Natural killer cell treated with Interleukin-12 subunit alpha and Interleukin-12 subunit beta and Interleukin-15 and Interleukin-18, amount 100 ng/mL, for 72 hours (primary cell): Measurements from ENCODE around the gene BABAM1. TPM values are rescaled to one million over a fixed set of nuclear protein-coding genes. Genes with fewer than 3 reads are reported as not detected.
"Not testable (repeated sequence)": the region's sequence is repeated elsewhere in the genome, so short reads cannot be mapped to it uniquely, and the experiment has no call there.

Experiments
- ATAC-seq, 2 donors: fragments of 150-1000 bp; cut with Tn5 transposase in 1 of 2; sonication (Bioruptor Pico), chemical (Tn5 transposase) in 1 of 2; 2 replicates each; pipeline ENCODE4 v1.10.0; 2021
- DNase-seq: peaks from one replicate; pipeline ENCODE4 v3.0.0; 2022; ENCODE audit warnings: low spot score
- H3K27ac Mint-ChIP-seq, 2 donors: 1 replicate in 1 of 2; 2 replicates in 1 of 2; pipeline ENCODE4 v1.8.0; 2022; ENCODE audit warnings: mixed read lengths in 2 of 2, mild to moderate bottlenecking in 1 of 2, moderate library complexity in 1 of 2
- H3K27me3 Mint-ChIP-seq, 2 donors: 1 replicate in 1 of 2; 2 replicates in 1 of 2; pipeline ENCODE4 v1.8.0; 2022; ENCODE audit warnings: mixed read lengths in 2 of 2
- H3K36me3 Mint-ChIP-seq: one replicate; pipeline ENCODE4 v1.8.0; 2022; ENCODE audit warnings: mixed read lengths
- H3K4me1 Mint-ChIP-seq, 2 donors: 1 replicate in 1 of 2; 2 replicates in 1 of 2; pipeline ENCODE4 v1.8.0; 2022; ENCODE audit warnings: low read depth in 2 of 2, mixed read lengths in 2 of 2, mild to moderate bottlenecking in 1 of 2
- H3K4me3 Mint-ChIP-seq: one replicate; pipeline ENCODE4 v1.8.0; 2022; ENCODE audit warnings: mixed read lengths
- H3K9me3 Mint-ChIP-seq: 2 replicates; pipeline ENCODE4 v1.8.0; 2022; ENCODE audit warnings: mixed read lengths
- total RNA-seq, 2 donors: library from RNA; stranded (reverse); gene quantifications; one replicate each; pipeline ENCODE4 v1.2.3, GENCODE V29; 2022

BABAM1 gene
- total RNA-seq, 2 donors from 2014 or later = 90.1 to 143 TPM

DNA sequence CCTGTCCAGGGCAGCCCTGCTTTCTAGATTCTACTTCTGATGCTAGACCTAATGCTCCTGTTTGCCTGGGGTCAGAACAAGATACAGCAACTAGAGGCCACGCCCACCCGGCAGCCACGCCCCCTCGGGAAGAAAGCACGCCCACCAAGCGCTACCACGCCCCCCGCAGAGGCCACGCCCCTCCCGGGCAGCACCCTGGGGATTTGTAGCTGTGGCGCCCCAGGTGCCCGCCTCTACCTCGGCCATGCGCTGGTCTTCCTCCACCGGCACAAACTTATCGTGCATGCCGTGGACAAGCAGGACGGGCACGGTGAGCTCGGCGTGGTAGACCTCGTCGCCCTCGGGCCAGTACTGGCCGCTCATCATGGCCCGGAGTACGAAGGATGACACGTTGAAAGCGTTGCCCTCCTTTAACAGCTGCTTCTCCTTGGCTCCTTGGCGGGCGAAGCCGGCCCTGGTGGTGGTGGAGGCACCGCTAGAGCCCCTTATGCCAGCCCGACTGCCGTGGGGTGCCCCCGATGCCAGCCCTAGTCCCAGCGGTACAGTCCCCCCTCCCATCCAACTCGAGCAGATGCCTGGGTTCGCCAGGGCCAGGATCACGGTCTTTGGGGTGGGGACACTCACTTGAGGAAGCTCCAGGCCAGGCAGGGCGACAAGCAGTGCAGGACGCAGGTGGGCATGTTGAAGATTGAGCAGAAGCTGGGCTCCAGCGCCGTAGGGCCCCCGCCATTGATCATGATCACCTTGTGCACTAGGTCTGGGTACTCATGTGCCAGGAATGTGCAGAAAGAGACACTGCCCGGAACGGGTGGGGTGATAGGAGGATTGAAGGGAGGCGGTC, 27.0 kb downstream of the BABAM1 start:
- Mint-ChIP-seq H3K4me1 (peaks cover 0 to 4% of the 10 kb centered on the region in 2 donors), H3K9me3 (no peaks in the 10 kb centered on the region), H3K36me3 (no peaks in the 10 kb centered on the region), H3K4me3 (no peak overlapping the region), H3K27ac (no peak overlapping the region), H3K27me3 (no peaks in the 10 kb centered on the region)
- no peak for ATAC-seq
- peak; percentile 63 for DNase-seq

DNA sequence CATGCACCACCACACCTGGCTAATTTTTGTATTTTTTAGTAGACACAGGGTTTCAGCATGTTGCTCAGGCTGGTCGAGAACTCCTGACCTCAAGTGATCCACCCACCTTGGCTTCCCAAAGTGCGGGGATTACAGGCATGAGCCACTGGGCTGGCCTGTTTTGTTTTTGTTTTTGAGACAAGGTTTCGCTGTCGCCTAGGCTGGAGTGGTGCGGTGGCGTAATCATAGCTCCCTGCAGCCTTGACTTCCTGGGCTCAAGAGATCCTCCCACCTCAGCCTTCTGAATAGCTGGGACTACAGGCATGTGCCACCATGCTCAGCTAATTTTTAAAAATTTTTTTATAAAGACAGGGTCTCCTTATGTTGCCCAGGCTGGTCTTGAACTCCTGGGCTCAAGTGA, 28.3 kb downstream of the BABAM1 start:
- not testable (repeated sequence) for H3K27me3 Mint-ChIP-seq, H3K36me3 Mint-ChIP-seq, H3K4me3 Mint-ChIP-seq, H3K27ac Mint-ChIP-seq, DNase-seq, ATAC-seq, H3K4me1 Mint-ChIP-seq, H3K9me3 Mint-ChIP-seq

DNA sequence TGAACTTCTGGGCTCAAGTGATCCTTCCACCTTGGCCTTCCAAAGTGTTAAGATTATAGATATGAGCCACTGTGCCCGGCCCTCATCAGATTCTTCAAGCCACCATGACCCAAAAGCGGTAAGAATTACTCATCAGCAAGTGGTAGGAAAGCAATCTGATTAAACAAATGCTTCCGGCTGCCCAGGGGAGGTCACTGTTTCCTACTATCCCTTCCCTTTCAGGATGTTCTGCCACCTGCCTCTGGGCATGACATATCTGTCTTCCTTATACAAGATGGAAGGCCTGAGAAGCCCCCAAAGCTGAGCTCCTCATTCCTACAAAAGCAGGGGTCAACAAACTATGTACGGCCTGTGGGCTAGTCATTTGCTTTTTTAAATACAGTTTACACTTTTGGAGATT, 29.0 kb downstream of the BABAM1 start:
- H3K9me3 Mint-ChIP-seq = no peaks in the 10 kb centered on the region
- no peaks in the 10 kb centered on the region for H3K27me3 Mint-ChIP-seq
- peaks cover 0 to 4% of the 10 kb centered on the region in 2 donors for H3K4me1 Mint-ChIP-seq
- no peak overlapping the region for H3K27ac Mint-ChIP-seq
- DNase-seq (no peak), ATAC-seq (no peak)
- H3K4me3 Mint-ChIP-seq = no peak overlapping the region
- no peaks in the 10 kb centered on the region for H3K36me3 Mint-ChIP-seq

DNA sequence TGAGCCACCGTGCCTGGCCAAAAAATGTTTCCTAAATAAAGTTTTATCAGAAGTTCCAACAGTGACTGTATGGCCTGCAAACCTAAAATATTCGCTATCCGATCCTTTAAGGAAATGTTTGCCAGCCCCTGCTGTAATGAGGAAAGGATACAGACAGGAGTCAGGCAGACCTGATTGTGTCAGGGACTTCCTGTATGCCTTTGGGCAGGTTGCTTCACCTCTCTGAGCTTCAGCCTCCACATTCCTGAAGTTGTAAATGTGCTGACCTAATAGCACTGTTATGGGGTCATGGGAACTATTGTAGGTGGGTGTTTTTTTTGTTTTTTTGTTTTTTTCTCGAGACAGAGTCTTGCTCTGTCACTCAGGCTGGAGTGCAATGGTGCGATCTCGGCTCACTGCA, 29.7 kb downstream of the BABAM1 start:
- Mint-ChIP-seq H3K4me1 (peaks cover 2 to 7% of the 10 kb centered on the region in 2 donors), H3K9me3 (no peaks in the 10 kb centered on the region), H3K4me3 (no peak overlapping the region), H3K27ac (no peak overlapping the region), H3K27me3 (no peaks in the 10 kb centered on the region), H3K36me3 (no peaks in the 10 kb centered on the region)
- DNase-seq (no peak), ATAC-seq (no peak)

DNA sequence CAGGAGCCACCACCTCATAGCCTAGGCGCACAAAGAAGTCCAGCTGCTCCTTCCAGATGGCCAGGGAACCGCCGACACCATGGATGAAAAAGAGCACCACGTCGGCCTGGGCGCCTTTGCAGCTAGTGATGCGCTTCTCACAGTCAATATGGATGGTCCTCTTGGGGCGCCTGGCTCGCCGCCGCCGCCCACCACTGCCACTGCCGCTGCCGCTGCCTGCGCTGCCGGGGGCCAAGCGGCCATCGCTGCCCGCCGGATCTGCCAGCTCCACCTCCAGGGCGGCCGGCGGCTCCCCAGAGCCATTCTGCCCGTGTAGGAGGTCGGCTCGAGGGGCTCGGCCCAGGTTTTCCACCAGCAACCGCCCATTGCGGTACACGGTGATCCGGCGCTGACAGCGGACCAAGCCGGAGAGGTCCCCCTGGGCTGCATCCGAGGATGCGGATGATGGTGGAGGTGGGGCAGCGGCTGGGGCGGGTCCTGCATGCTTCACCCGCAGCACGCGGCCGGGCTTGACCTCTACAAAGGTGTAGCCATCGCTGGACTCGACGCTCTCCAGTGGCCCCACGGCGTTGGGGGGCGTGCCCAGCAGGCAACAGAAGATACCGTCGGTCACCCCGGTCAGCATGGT, 33.9 kb downstream of the BABAM1 start:
- no peaks in the 10 kb centered on the region for H3K9me3 Mint-ChIP-seq
- DNase-seq = no peak
- H3K36me3 Mint-ChIP-seq = no peaks in the 10 kb centered on the region
- ATAC-seq = no peak
- peaks cover 15 to 20% of the 10 kb centered on the region in 2 donors for H3K4me1 Mint-ChIP-seq
- H3K27me3 Mint-ChIP-seq = no peaks in the 10 kb centered on the region
- peak overlapping the region; percentile 62 for H3K4me3 Mint-ChIP-seq
- no peak overlapping the region for H3K27ac Mint-ChIP-seq

DNA sequence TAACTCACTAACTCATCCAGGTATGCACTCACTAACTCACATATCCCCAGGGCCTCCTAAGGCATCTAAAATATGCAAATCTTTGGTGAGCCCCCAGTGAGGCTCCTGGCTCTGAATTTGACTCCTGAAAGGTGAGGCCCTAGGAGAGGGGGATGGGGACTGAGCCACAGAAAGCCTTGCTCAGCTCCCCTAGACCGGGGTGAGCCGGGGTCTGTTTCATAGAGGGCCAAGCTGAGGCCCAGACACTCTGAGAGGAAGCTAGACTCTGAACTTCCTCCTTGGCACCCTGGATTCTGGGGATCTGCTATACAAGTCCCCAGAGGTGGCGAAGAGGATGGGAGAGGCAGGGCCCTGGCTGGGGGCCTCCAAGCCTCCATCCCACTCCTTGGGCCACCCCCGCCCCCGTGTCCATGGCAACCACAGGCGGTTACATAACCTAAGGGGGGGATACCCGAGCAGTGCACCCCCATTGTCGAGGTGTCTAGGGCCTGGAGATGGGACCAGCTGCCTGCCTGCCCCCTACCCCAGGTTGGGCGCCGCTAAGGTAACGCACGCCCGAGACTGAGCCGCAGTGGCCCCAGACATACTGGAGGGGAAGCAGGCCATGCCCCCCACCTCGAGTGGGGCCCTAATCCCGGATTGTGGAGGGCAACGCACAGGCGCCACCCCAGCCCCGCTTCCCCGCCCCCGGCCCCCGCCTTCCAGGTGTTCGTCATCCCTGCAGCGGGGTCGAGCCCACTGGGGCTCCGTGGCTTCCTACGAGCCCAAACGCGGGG, 35.3 kb downstream of the BABAM1 start:
- Mint-ChIP-seq H3K36me3 (no peaks in the 10 kb centered on the region), H3K27me3 (no peaks in the 10 kb centered on the region), H3K4me1 (peaks cover 17 to 21% of the 10 kb centered on the region in 2 donors), H3K9me3 (no peaks in the 10 kb centered on the region), H3K27ac (peak overlapping the region in 1 of 2 donors; percentile 17), H3K4me3 (peak overlapping the region; percentile 55)
- DNase-seq (no peak), ATAC-seq (no peak)

DNA sequence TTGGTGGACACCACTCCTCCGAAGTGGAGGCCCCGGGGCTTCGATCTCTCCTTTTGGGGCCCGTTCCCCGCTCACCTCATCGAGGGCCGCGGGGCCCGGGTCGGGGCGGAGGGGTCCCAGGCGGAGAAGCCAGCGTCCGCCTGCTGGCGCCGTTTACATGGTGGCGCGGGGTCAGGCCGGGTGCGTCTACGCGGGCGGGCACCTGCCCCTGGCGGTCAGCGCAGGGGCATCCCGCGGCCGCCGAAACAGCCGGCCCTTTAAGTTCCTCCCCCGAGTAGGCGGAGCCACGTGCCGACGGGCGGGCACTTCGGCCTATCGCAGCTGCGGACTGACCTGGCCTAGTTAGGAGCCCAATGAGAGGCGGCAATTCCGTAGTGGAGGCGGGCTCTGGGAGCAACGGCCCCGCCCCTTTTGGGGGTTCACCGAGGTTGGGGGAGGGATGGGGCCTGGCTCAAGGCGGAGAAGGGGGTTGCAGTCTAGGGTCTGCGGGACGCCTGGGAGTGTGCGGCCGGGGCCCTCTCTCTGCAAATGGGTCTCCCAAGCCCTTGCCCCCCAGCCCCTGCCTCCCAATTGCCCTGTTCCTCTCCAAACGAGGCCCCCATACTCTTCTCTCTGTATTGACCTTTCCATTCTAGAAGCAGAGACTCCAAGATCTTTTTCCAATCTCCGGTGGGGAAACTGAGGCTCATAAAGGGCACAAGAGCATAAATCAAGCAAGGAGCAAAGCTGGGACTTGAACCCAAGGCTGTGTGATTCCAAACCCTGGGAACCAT, 36.1 kb downstream of the BABAM1 start, which contains the start of gene ABHD8:
ABHD8 (minus strand) TSS at position 259 of the 773 bp plus-strand sequence. CDS start 1,809 bp downstream, outside the sequence.
- Mint-ChIP-seq H3K9me3 (no peaks in the 10 kb centered on the region), H3K27me3 (no peaks in the 10 kb centered on the region), H3K36me3 (no peaks in the 10 kb centered on the region), H3K27ac (peak within 1 kb of the TSS; percentile 48 to 82), H3K4me3 (peak within 1 kb of the TSS; percentile 65), H3K4me1 (peaks cover 22 to 26% of the 10 kb centered on the region in 2 donors)
- ATAC-seq = peak; percentile 84 to 88
- DNase-seq = peak; percentile 97

DNA sequence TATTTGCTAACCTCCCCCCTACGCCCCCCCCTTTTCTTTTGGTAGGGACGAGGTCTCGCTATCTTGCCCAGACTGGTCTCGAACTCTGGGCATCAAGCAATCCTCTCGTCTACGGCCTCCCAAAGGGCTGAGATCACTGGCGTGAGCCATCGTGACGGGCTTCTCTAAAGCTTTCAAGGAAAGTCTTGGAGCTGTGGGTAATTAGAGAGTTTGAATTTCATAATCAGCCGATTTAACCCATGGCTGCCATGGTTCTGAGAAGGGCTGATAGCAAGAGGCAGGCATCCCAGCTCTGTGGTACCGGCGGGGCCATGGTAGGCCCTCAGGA, 36.7 kb downstream of the BABAM1 start:
- peak overlapping the region; percentile 65 for H3K4me3 Mint-ChIP-seq
- ATAC-seq (no peak), DNase-seq (no peak)
- H3K27me3 Mint-ChIP-seq = no peaks in the 10 kb centered on the region
- H3K36me3 Mint-ChIP-seq = no peaks in the 10 kb centered on the region
- no peaks in the 10 kb centered on the region for H3K9me3 Mint-ChIP-seq
- peak overlapping the region; percentile 48 to 82 for H3K27ac Mint-ChIP-seq
- H3K4me1 Mint-ChIP-seq = peaks cover 24 to 26% of the 10 kb centered on the region in 2 donors

DNA sequence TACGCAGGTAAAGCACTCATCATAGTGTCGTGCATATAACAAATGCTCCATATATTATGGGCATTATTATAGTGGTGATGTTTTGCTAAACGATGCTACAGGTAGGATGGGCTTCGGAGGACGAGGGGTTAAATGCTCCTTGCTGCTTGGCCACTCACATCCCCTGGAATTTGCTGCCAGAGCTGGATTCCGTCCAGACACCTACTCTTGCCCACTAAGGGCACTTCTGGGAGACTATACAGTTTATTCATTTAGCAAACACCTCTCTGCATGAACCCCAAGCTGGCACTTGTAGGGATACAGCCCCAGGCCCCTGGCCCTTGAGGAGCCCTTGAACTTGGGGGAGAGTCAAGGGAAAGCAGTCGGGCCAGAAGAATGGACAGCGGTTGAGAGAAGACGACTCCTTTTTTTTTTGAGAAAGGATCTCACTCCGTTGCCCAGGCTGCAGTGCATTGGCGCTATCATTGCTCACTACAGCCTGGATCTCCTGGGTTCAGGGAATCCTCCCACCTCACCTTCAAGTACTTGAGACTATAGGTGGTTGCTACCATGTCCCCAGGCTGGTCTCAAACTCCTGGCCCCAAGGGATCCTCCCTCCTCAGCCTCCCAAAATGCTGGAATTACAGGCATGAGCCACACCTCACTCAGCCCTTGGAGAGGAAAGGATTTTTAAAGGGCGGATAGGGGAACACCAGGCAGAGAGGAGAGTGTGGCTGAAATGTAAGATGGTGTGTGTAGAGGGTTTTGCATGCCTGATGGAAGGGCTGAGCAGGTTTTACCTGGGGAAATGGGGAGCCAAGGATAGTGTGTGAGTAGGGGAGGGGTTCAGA, 37.4 kb downstream of the BABAM1 start:
- Mint-ChIP-seq H3K36me3 (no peaks in the 10 kb centered on the region), H3K4me3 (peak overlapping the region; percentile 78), H3K9me3 (no peaks in the 10 kb centered on the region), H3K4me1 (peaks cover 30 to 32% of the 10 kb centered on the region in 2 donors), H3K27me3 (no peaks in the 10 kb centered on the region), H3K27ac (peak overlapping the region; percentile 72 to 82)
- DNase-seq (no peak), ATAC-seq (no peak)

DNA sequence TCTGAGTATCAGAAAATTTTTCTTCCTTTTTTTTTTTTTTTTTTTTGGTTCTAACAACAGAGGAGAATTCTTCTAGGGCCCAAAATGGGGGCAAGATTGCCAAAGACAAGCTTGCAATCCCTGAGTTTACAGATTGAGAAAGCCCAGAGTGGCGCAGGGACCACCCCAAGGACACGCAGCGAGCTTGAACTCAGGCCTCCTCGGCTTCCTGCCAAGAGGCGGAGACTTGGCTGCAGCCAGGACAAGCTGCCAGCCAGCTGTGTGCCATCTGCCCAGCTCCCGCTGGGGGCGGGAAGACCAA, 37.9 kb downstream of the BABAM1 start:
- Mint-ChIP-seq H3K4me3 (peak overlapping the region; percentile 78), H3K27me3 (no peaks in the 10 kb centered on the region), H3K4me1 (peaks cover 33 to 34% of the 10 kb centered on the region in 2 donors), H3K9me3 (no peaks in the 10 kb centered on the region), H3K27ac (peak overlapping the region; percentile 72 to 82), H3K36me3 (no peaks in the 10 kb centered on the region)
- DNase-seq (no peak), ATAC-seq (no peak)

DNA sequence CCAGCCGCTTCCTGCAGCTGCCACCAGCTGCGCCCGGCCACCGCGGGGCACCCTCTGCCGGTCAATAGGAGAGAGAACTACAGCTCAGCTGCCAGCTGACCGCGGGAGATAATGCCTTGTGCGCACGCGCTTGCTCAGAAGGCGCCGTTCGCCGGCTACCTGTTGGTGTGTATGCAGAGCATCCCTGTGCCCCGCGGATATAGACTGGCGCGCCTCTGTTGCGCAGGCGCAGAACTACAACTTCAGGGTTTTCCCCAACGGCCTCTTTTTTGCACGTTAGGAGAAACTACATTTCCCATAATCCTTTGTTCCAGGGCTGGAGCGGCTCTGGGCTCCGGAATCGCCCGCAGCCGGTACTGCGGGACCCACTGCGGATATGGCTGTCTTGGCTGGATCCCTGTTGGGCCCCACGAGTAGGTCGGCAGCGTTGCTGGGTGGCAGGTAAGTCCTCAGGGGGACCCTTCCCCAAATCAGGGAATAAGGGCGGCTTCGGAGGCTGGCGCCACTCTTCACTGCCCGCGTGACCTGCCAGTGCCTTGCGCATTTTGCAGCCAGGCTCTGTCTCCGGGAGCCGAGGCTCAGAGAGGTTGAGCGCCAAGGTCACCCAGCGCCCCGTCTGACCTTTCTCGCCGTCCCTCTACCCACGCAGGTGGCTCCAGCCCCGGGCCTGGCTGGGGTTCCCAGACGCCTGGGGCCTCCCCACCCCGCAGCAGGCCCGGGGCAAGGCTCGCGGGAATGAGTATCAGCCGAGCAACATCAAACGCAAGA, 38.5 kb downstream of the BABAM1 start, which contains the start of gene MRPL34:
MRPL34 (plus strand) TSS at position 356 of the 768 bp plus-strand sequence; CDS start at position 377, 21 bp downstream.
- Mint-ChIP-seq H3K4me1 (peaks cover 38% of the 10 kb centered on the region in 2 donors), H3K9me3 (no peaks in the 10 kb centered on the region), H3K27ac (peak within 1 kb of the TSS; percentile 72 to 82), H3K4me3 (peak within 1 kb of the TSS; percentile 78), H3K36me3 (no peaks in the 10 kb centered on the region), H3K27me3 (no peaks in the 10 kb centered on the region)
- ATAC-seq (peak; percentile 81 to 84), DNase-seq (peak; percentile 97)

DNA sequence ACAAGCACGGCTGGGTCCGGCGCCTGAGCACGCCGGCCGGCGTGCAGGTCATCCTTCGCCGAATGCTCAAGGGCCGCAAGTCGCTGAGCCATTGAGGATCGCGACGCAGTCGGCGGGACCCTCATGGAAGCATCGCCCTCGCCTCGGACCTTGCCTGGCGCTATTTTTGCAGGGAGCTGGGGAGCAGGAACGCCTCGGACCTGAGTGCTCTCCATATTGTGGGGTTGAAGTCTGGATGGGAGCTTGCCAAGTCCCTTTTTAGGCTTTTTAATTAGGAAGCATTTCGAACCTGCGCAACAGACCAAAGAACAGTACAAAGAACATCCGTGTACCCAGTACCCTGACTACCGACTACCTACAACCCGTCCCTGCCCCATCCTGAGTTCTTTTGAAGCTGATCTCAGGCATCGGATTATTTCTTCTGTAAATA, 39.1 kb downstream of the BABAM1 start:
- Mint-ChIP-seq H3K4me1 (peaks cover 40% of the 10 kb centered on the region in 2 donors), H3K9me3 (no peaks in the 10 kb centered on the region), H3K27ac (peak overlapping the region in 1 of 2 donors; percentile 82), H3K27me3 (no peaks in the 10 kb centered on the region), H3K4me3 (peak overlapping the region; percentile 78), H3K36me3 (no peaks in the 10 kb centered on the region)
- DNase-seq = no peak
- ATAC-seq = no peak
